ENCODE data around the gene EYS. TPM values are rescaled to one million over a fixed set of nuclear protein-coding genes. Genes with fewer than 3 reads are reported as not detected.

Gene EYS
- total and polyA plus RNA-seq, 2 of the 8 experiments (the other 6 are each of a cell fraction or from before 2014, with no cell fraction given) = 0.05 to 0.13 TPM

- no peak for TF ChIP-seq BCL11A (IDR thresholded peaks at IDR 0.05; ENCODE audit: low read depth in 2 of 2, low read length in 2 of 2)
- no peak for TF ChIP-seq PHF8 (conservative IDR thresholded peaks at IDR 0.05; ENCODE audit: low read depth, low read length)
Observed at GRCh38 chr6:63968650-63969049, 1738.4 kb downstream of the EYS start (continued).

Measured in H1 (cell line).